T-helper 22 cell (primary cell): ENCODE data around the gene UBE2E1.

Experiments used
- DNase-seq: peaks from one replicate; pipeline ENCODE4 v3.0.0-alpha.2; 2020; ENCODE audit warnings: low read depth

UBE2E1 gene

GRCh38 chr3:23795096-23795495 lies 10.7 kb upstream of the UBE2E1 start:
- no peak for DNase-seq

GRCh38 chr3:23796518-23796917 lies 9.2 kb upstream of the UBE2E1 start:
- DNase-seq = no peak

- DNase-seq = no peak
Observed at GRCh38 chr3:23797491-23797890, 8.3 kb upstream of the UBE2E1 start.

DNA sequence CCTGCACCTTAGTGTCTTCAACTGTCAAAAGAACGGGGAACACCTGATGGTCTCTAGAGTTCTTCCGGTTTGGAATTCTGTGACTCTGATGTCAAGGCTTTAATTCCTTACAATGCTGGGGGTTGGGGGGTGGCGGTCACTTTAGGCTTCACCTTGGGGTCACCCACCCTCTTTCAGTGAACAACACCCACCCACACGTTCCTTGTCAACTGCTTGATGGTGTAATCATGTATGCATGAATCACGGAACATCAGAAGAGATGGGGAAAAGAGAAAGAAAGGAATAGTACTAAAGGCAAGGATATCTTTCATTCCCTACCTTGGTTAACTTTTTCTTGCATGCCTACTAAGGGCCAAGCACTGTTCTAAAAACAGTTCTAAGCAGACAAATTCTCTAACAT lies 7.3 kb upstream of the UBE2E1 start:
- no peak for DNase-seq

- no peak for DNase-seq
Observed at GRCh38 chr3:23798876-23799275, 6.9 kb upstream of the UBE2E1 start.

DNA sequence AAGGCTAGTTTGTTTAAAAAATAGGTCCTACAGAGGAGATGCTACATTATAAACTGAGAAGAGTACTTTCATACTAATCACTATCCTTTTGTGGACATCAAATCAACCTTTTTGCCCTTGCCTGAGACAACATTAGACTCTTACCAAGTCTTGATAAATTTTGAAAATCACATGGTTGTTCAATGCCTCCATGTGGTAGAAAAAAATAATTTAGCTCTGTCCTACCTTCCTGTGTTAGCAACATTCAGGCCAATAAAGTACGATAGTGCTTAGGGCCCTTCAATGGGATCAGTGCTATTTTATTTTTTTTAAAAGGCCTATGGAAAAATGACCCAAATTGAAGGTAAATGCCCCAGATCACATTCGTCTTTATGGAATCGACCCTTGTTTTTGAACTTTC lies 5.0 kb upstream of the UBE2E1 start:
- DNase-seq = no peak

GRCh38 chr3:23804441-23805209 lies 1.1 kb upstream of the UBE2E1 start:
- no peak for DNase-seq

DNA sequence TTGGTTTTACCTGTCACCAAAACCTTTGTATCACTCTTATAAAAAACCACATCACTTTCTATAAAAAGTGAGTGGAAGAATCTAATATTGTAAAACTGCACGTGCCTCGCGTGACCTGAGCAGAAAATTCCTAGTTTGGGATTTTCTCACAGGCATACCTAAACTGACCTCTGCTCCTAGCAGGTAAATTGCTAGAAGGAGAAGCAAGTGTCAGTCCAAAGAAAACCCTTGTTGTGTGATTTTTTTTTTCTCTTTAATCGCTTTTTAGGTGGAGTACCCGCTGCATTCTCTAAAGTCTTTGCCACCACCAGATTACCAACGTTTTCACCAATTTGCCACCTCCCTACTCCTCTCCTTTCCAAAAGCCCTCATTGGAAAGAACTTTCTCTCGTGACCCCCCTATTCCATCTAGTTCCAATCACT lies 534 bp upstream of the UBE2E1 start:
- DNase-seq = no peak

GRCh38 chr3:23806534-23807423 lies 1.0 kb downstream of the UBE2E1 start:
- DNase-seq = no peak

GRCh38 chr3:23807424-23808015 lies 1.8 kb downstream of the UBE2E1 start:
- no peak for DNase-seq

DNA sequence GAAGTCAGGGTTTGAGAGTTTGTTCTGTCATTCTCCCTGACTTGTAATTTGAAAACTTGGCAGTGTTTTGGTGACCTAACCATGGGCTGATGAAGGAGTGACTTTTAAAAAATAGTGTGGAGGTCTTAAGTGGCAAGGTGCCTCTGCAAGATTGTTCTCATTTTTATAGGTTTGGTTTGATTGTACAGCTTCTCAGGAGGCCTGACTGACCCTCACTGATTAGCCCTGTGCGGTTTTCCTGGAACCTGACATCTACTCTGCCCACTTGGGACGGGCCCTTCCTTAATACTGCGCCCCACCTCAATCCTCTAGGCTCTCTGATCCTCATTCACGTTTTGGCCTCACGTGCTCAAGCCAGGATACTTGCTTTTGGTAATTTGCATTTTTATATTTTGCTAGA lies 2.8 kb downstream of the UBE2E1 start:
- DNase-seq = no peak

- no peak for DNase-seq
Observed at GRCh38 chr3:23809294-23809693, 3.5 kb downstream of the UBE2E1 start.

GRCh38 chr3:23809840-23810342 lies 4.1 kb downstream of the UBE2E1 start:
- no peak for DNase-seq

GRCh38 chr3:23810343-23811184 lies 4.8 kb downstream of the UBE2E1 start:
- peak; percentile 12 for DNase-seq

- no peak for DNase-seq
Observed at GRCh38 chr3:23811185-23811527, 5.4 kb downstream of the UBE2E1 start.

- DNase-seq = no peak
Observed at GRCh38 chr3:23811919-23812318, 6.2 kb downstream of the UBE2E1 start.

DNA sequence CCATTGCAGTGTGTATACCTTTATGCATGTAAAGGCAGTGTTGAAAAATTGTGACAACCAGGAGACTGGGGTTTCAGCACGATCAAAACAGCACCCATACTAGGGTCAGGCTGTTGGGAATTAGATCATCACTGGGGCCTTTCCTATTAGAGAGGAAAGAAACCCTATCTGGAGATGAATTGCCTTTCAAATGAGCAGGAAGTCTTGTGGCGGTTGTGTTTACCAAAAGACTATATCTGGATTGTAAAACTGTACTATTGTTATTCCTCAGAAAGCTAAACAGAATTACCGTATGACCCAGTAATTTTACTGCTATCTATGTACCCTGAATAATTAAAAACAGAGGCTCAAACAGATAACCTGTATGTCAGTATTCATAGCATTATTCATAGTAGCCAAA lies 10.1 kb downstream of the UBE2E1 start:
- no peak for DNase-seq

DNA sequence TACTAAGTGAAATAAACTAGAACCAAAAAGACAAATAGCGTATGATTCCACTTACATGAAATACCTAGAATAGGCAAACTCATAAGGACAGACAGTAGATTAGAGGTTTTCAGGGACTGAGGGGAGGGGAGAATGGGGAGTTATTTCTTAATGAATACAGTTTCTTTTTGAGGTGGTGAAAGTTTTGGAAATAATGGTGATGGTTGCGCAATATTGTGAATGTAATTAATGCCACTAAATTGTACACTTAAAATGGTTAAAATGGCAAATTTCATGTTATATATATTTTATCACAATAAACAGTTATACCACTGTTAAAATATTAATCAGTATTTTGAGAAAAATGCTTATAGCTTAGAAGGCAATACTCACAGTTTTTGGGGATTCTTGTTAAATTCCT lies 11.0 kb downstream of the UBE2E1 start:
- no peak for DNase-seq

- DNase-seq = no peak
Observed at GRCh38 chr3:23817508-23818223, 11.9 kb downstream of the UBE2E1 start.

GRCh38 chr3:23819599-23820360 lies 14.0 kb downstream of the UBE2E1 start:
- DNase-seq = no peak
